ENCODE measurements around the gene PHC2. TPM values are rescaled to one million over a fixed set of nuclear protein-coding genes. Genes with fewer than 3 reads are reported as not detected.

Gene PHC2
- total and polyA plus RNA-seq, 7 experiments from 2014 or later = 10.0 to 45.5 (median 35.0) TPM

GRCh38 chr1:33380811-33381210, 50.1 kb downstream of the PHC2 start:
- CTCF ChIA-PET = no interaction called here
- no peak overlapping the region for H3K4me3 Mint-ChIP-seq

GRCh38 chr1:33379631-33380354, 51.1 kb downstream of the PHC2 start:
- ChIA-PET POLR2A (no interaction called here), CTCF (no interaction called here)
- intact Hi-C loops (cut with micrococcal nuclease) = no loop called here
- H3K36me3 Mint-ChIP-seq = no peaks in the 10 kb centered on the region
- ATAC-seq (no peak), DNase-seq (no peak)
- H3K4me3 Mint-ChIP-seq = peak overlapping the region in 1 of 10 donors; percentile 14
- Histone ChIP-seq H3K27me3 (ENCODE audit: control insufficient read depth in 2 of 2, insufficient read depth in 2 of 2, low read length in 2 of 2) (no peaks in the 10 kb centered on the region), H3K27ac (ENCODE audit: low read depth, low read length) (no peak overlapping the region), H3K4me1 (ENCODE audit: control insufficient read depth in 2 of 2, insufficient read depth in 2 of 2, low read length in 2 of 2) (peaks cover 8 to 16% of the 10 kb centered on the region in 2 donors), H3K4me3 (ENCODE audit: low read length) (no peak overlapping the region), H3K9me3 (ENCODE audit: control insufficient read depth in 2 of 3, low read length in 3 of 3) (no peaks in the 10 kb centered on the region), H3K36me3 (ENCODE audit: control insufficient read depth in 2 of 3, insufficient read depth in 3 of 3, low read length in 3 of 3) (no peaks in the 10 kb centered on the region)
- H3K27ac Mint-ChIP-seq = peak overlapping the region in 2 of 9 donors; percentile 19 to 70
- peaks cover 0 to 48% (median 32%) of the 10 kb centered on the region in 5 donors for H3K27me3 Mint-ChIP-seq
- H3K4me1 Mint-ChIP-seq = peaks cover 14 to 34% (median 20%) of the 10 kb centered on the region in 7 donors
- H3K9me3 Mint-ChIP-seq = no peaks in the 10 kb centered on the region

More at GRCh38 chr1:33380811-33381210, 50.1 kb downstream of the PHC2 start:
- no peaks in the 10 kb centered on the region for H3K9me3 Mint-ChIP-seq
- intact Hi-C loops (cut with micrococcal nuclease) = no loop called here
- peaks cover 0 to 48% (median 35%) of the 10 kb centered on the region in 5 donors for H3K27me3 Mint-ChIP-seq
- no peak for DNase-seq
- H3K27me3 ChIP-seq (ENCODE audit: control insufficient read depth in 2 of 2, insufficient read depth in 2 of 2, low read length in 2 of 2) = no peaks in the 10 kb centered on the region
- peaks cover 8 to 16% of the 10 kb centered on the region in 2 donors for H3K4me1 ChIP-seq (ENCODE audit: control insufficient read depth in 2 of 2, insufficient read depth in 2 of 2, low read length in 2 of 2)
- no peak overlapping the region for H3K27ac Mint-ChIP-seq
- no peaks in the 10 kb centered on the region for H3K9me3 ChIP-seq (ENCODE audit: control insufficient read depth in 2 of 3, low read length in 3 of 3)
- POLR2A ChIA-PET = no interaction called here
- H3K4me1 Mint-ChIP-seq = peaks cover 14 to 34% (median 20%) of the 10 kb centered on the region in 7 donors
- no peak for ATAC-seq
- no peaks in the 10 kb centered on the region for H3K36me3 Mint-ChIP-seq
- H3K36me3 ChIP-seq (ENCODE audit: control insufficient read depth in 2 of 3, insufficient read depth in 3 of 3, low read length in 3 of 3) = no peaks in the 10 kb centered on the region
- no peak overlapping the region for H3K27ac ChIP-seq (ENCODE audit: low read depth, low read length)
- no peak overlapping the region for H3K4me3 ChIP-seq (ENCODE audit: low read length)

GRCh38 chr1:33378976-33379375, 51.9 kb downstream of the PHC2 start:
- H3K9me3 Mint-ChIP-seq = no peaks in the 10 kb centered on the region
- Histone ChIP-seq H3K4me1 (ENCODE audit: control insufficient read depth in 2 of 2, insufficient read depth in 2 of 2, low read length in 2 of 2) (peaks cover 8 to 16% of the 10 kb centered on the region in 2 donors), H3K9me3 (ENCODE audit: control insufficient read depth in 2 of 3, low read length in 3 of 3) (no peaks in the 10 kb centered on the region), H3K27me3 (ENCODE audit: control insufficient read depth in 2 of 2, insufficient read depth in 2 of 2, low read length in 2 of 2) (no peaks in the 10 kb centered on the region), H3K27ac (ENCODE audit: low read depth, low read length) (no peak overlapping the region), H3K4me3 (ENCODE audit: low read length) (no peak overlapping the region), H3K36me3 (ENCODE audit: control insufficient read depth in 2 of 3, insufficient read depth in 3 of 3, low read length in 3 of 3) (no peaks in the 10 kb centered on the region)
- no peak overlapping the region for H3K27ac Mint-ChIP-seq
- no peak for DNase-seq
- H3K27me3 Mint-ChIP-seq = peaks cover 0 to 44% (median 27%) of the 10 kb centered on the region in 5 donors
- CTCF ChIA-PET = no interaction called here
- POLR2A ChIA-PET = no interaction called here
- H3K4me1 Mint-ChIP-seq = peaks cover 14 to 34% (median 20%) of the 10 kb centered on the region in 7 donors
- no peak overlapping the region for H3K4me3 Mint-ChIP-seq
- ATAC-seq = no peak
- H3K36me3 Mint-ChIP-seq = no peaks in the 10 kb centered on the region
- intact Hi-C loops (cut with micrococcal nuclease) = no loop called here

- H3K9me3 ChIP-seq (ENCODE audit: control insufficient read depth in 2 of 3, low read length in 3 of 3) = no peaks in the 10 kb centered on the region
- no peaks in the 10 kb centered on the region for H3K27me3 ChIP-seq (ENCODE audit: control insufficient read depth in 2 of 2, insufficient read depth in 2 of 2, low read length in 2 of 2)
- POLR2A ChIA-PET = no interaction called here
- peaks cover 8 to 16% of the 10 kb centered on the region in 2 donors for H3K4me1 ChIP-seq (ENCODE audit: control insufficient read depth in 2 of 2, insufficient read depth in 2 of 2, low read length in 2 of 2)
- H3K4me1 Mint-ChIP-seq = peaks cover 14 to 34% (median 20%) of the 10 kb centered on the region in 7 donors
- no peak overlapping the region for H3K27ac ChIP-seq (ENCODE audit: low read depth, low read length)
- H3K27me3 Mint-ChIP-seq = peaks cover 0 to 42% (median 25%) of the 10 kb centered on the region in 5 donors
- no peak overlapping the region for H3K27ac Mint-ChIP-seq
- no peaks in the 10 kb centered on the region for H3K9me3 Mint-ChIP-seq
- H3K36me3 ChIP-seq (ENCODE audit: control insufficient read depth in 2 of 3, insufficient read depth in 3 of 3, low read length in 3 of 3) = no peaks in the 10 kb centered on the region
- CTCF ChIA-PET = no interaction called here
- DNase-seq = no peak
- intact Hi-C loops (cut with micrococcal nuclease) = no loop called here
- no peaks in the 10 kb centered on the region for H3K36me3 Mint-ChIP-seq
- no peak for ATAC-seq
- H3K4me3 ChIP-seq (ENCODE audit: low read length) = no peak overlapping the region
- no peak overlapping the region for H3K4me3 Mint-ChIP-seq
Observed at GRCh38 chr1:33378524-33378923, 52.4 kb downstream of the PHC2 start.

GRCh38 chr1:33377756-33378155, 53.1 kb downstream of the PHC2 start:
- DNase-seq = no peak
- Histone ChIP-seq H3K27me3 (ENCODE audit: control insufficient read depth in 2 of 2, insufficient read depth in 2 of 2, low read length in 2 of 2) (no peaks in the 10 kb centered on the region), H3K4me1 (ENCODE audit: control insufficient read depth in 2 of 2, insufficient read depth in 2 of 2, low read length in 2 of 2) (peaks cover 8 to 16% of the 10 kb centered on the region in 2 donors), H3K27ac (ENCODE audit: low read depth, low read length) (no peak overlapping the region), H3K36me3 (ENCODE audit: control insufficient read depth in 2 of 3, insufficient read depth in 3 of 3, low read length in 3 of 3) (no peaks in the 10 kb centered on the region), H3K4me3 (ENCODE audit: low read length) (no peak overlapping the region), H3K9me3 (ENCODE audit: control insufficient read depth in 2 of 3, low read length in 3 of 3) (no peaks in the 10 kb centered on the region)
- CTCF ChIA-PET = no interaction called here
- Mint-ChIP-seq H3K27me3 (peaks cover 0 to 37% (median 22%) of the 10 kb centered on the region in 5 donors), H3K36me3 (no peaks in the 10 kb centered on the region), H3K27ac (peak overlapping the region in 1 of 9 donors; percentile 72), H3K4me1 (peaks cover 14 to 34% (median 20%) of the 10 kb centered on the region in 7 donors), H3K4me3 (no peak overlapping the region), H3K9me3 (no peaks in the 10 kb centered on the region)
- intact Hi-C loops (cut with micrococcal nuclease) = no loop called here
- no peak for ATAC-seq
- POLR2A ChIA-PET = no interaction called here

- peak overlapping the region in 4 of 9 donors; percentile 6 to 72 (median 38) for H3K27ac Mint-ChIP-seq
- DNase-seq (peak in 4 of 9 donors; percentile 3 to 26 (median 22)), ATAC-seq (peak; percentile 38)
- H3K36me3 Mint-ChIP-seq = no peaks in the 10 kb centered on the region
- Histone ChIP-seq H3K9me3 (ENCODE audit: control insufficient read depth in 2 of 3, low read length in 3 of 3) (no peaks in the 10 kb centered on the region), H3K27me3 (ENCODE audit: control insufficient read depth in 2 of 2, insufficient read depth in 2 of 2, low read length in 2 of 2) (no peaks in the 10 kb centered on the region), H3K36me3 (ENCODE audit: control insufficient read depth in 2 of 3, insufficient read depth in 3 of 3, low read length in 3 of 3) (no peaks in the 10 kb centered on the region), H3K27ac (ENCODE audit: low read depth, low read length) (no peak overlapping the region), H3K4me3 (ENCODE audit: low read length) (no peak overlapping the region), H3K4me1 (ENCODE audit: control insufficient read depth in 2 of 2, insufficient read depth in 2 of 2, low read length in 2 of 2) (peaks cover 8 to 16% of the 10 kb centered on the region in 2 donors)
- peaks cover 14 to 31% (median 20%) of the 10 kb centered on the region in 7 donors for H3K4me1 Mint-ChIP-seq
- H3K27me3 Mint-ChIP-seq = peaks cover 0 to 31% (median 14%) of the 10 kb centered on the region in 5 donors
- ChIA-PET POLR2A (no interaction called here), CTCF (interaction anchor here (1.0 kb wide), 1 partner anchor 81 kb away, joined by 4 read pairs; no protein-coding TSS in a partner anchor)
- intact Hi-C loops (cut with micrococcal nuclease) = no loop called here
- no peaks in the 10 kb centered on the region for H3K9me3 Mint-ChIP-seq
- H3K4me3 Mint-ChIP-seq = peak overlapping the region in 1 of 10 donors; percentile 3
Observed at GRCh38 chr1:33377013-33377412, 53.9 kb downstream of the PHC2 start.

GRCh38 chr1:33375316-33375715, 55.6 kb downstream of the PHC2 start:
- H3K27ac Mint-ChIP-seq = no peak overlapping the region
- no peaks in the 10 kb centered on the region for H3K27me3 ChIP-seq (ENCODE audit: control insufficient read depth in 2 of 2, insufficient read depth in 2 of 2, low read length in 2 of 2)
- intact Hi-C loops (cut with micrococcal nuclease) = no loop called here
- DNase-seq (no peak), ATAC-seq (no peak)
- H3K9me3 ChIP-seq (ENCODE audit: control insufficient read depth in 2 of 3, low read length in 3 of 3) = no peaks in the 10 kb centered on the region
- no peak overlapping the region for H3K27ac ChIP-seq (ENCODE audit: low read depth, low read length)
- ChIA-PET CTCF (no interaction called here), POLR2A (no interaction called here)
- no peak overlapping the region for H3K4me3 Mint-ChIP-seq
- no peaks in the 10 kb centered on the region for H3K9me3 Mint-ChIP-seq
- peaks cover 0 to 22% (median 6%) of the 10 kb centered on the region in 5 donors for H3K27me3 Mint-ChIP-seq
- H3K4me1 ChIP-seq (ENCODE audit: control insufficient read depth in 2 of 2, insufficient read depth in 2 of 2, low read length in 2 of 2) = peaks cover 8 to 16% of the 10 kb centered on the region in 2 donors
- no peaks in the 10 kb centered on the region for H3K36me3 Mint-ChIP-seq
- no peaks in the 10 kb centered on the region for H3K36me3 ChIP-seq (ENCODE audit: control insufficient read depth in 2 of 3, insufficient read depth in 3 of 3, low read length in 3 of 3)
- H3K4me1 Mint-ChIP-seq = peaks cover 5 to 22% (median 11%) of the 10 kb centered on the region in 7 donors
- no peak overlapping the region for H3K4me3 ChIP-seq (ENCODE audit: low read length)

All from naive thymus-derived CD4-positive, alpha-beta T cell (primary cell).